K562 (cell line): ENCODE measurements around the gene SLC17A8. TPM values are rescaled to one million over a fixed set of nuclear protein-coding genes. Genes with fewer than 3 reads are reported as not detected.

ENCODE experiments used
- ATAC-seq: fragments of 200-7000 bp; cut with Tn5 transposase; 3 replicates; pipeline ENCODE4 v1.9.1; 2020; ENCODE audit warnings: moderate library complexity
- BruUV-seq: library from RNA; stranded (reverse); fragments of 400-500 nt; replicated peaks from 2 replicates; lab custom pipeline; 2021; lab: Mats Ljungman, UMichigan
- CTCF ChIA-PET: fragments of 300-600 bp; formaldehyde crosslinking; extraction: SDS; loops from one replicate; lab custom pipeline; 2021; ENCODE audit warnings: low intra/inter-chr PET ratio; lab: Yijun Ruan, JAX
- POLR2A ChIA-PET: fragments of 300-600, 350-650 bp; sonication (Branson Sonifier 250); formaldehyde crosslinking; extraction: SDS; loops from one replicate; lab custom pipeline; 2021; ENCODE audit warnings: antibody characterized with exemption, inconsistent platforms; lab: Yijun Ruan, JAX
- DNase-seq, 4 experiments: peaks; one replicate each; pipeline versions ENCODE4 v3.0.0 to v3.0.0-alpha.2; 2011 to 2018; ENCODE audit warnings: low spot score in 3 of 4, mixed read lengths in 3 of 4; ENCODE audit errors: extremely low read depth in 1 of 4
- FAIRE-seq: peaks from 2 replicates; lab custom pipeline; 2011; peaks lifted over from hg19 to GRCh38; lab: Jason Lieb, UNC
- H2AFZ ChIP-seq: 2 replicates; pipeline ENCODE4 v1.6.0; 2011; ENCODE audit warnings: low read depth, low read length, control low read depth, inconsistent platforms
- H3K27ac ChIP-seq: fragments of 200-600 bp; 3 replicates; pipeline ENCODE4 v1.8.0; 2011; ENCODE audit warnings: low read depth, mild to moderate bottlenecking, control low read depth, inconsistent platforms, low read length, moderate library complexity, mixed read lengths; ENCODE audit errors: extremely low read depth
- H3K27me3 ChIP-seq, 2 experiments: fragments of 300-600 bp in 1 of 2; 2 replicates in 1 of 2; 3 replicates in 1 of 2; pipeline versions ENCODE4 v1.6.0 to v1.8.0; 2011; ENCODE audit warnings: inconsistent platforms in 2 of 2, low read length in 2 of 2, mild to moderate bottlenecking in 1 of 2, mixed read lengths in 1 of 2, moderate library complexity in 1 of 2; ENCODE audit not compliant: control insufficient read depth in 2 of 2, insufficient read depth in 2 of 2
- H3K36me3 ChIP-seq: fragments of 300-600 bp; 3 replicates; pipeline ENCODE4 v1.8.0; 2011; ENCODE audit warnings: mild to moderate bottlenecking, low read length, inconsistent platforms; ENCODE audit not compliant: control insufficient read depth, insufficient read depth
- H3K4me1 ChIP-seq, 2 experiments: fragments of 200-600 bp in 1 of 2; replicated peaks in 1 of 2; 2 replicates in 1 of 2; 3 replicates in 1 of 2; pipeline versions ENCODE4 v1.5.1 to v1.8.0; 2011; ENCODE audit warnings: inconsistent platforms in 2 of 2, low read length in 2 of 2, mild to moderate bottlenecking in 1 of 2, mixed read lengths in 1 of 2, moderate library complexity in 1 of 2; ENCODE audit not compliant: control insufficient read depth in 2 of 2, insufficient read depth in 2 of 2
- H3K4me2 ChIP-seq: 2 replicates; pipeline ENCODE4 v1.6.1; 2011; ENCODE audit warnings: low read length, control low read depth, inconsistent platforms, mixed read lengths; ENCODE audit not compliant: insufficient read depth
- H3K4me3 ChIP-seq: fragments of 200-600 bp; sonication (generic), shearing (Covaris generic); 2 replicates; pipeline ENCODE4 v1.5.1; 2016; ENCODE audit warnings: control low read depth, inconsistent platforms
- H3K79me2 ChIP-seq: fragments of 200-600 bp; 3 replicates; pipeline ENCODE4 v1.8.0; 2011; ENCODE audit warnings: low read length, inconsistent platforms; ENCODE audit not compliant: control insufficient read depth, insufficient read depth
- H3K9ac ChIP-seq, 2 experiments: 2 replicates each; pipeline versions ENCODE4 v1.6.0 to v1.6.1; 2011; ENCODE audit warnings: low read depth in 2 of 2, low read length in 2 of 2, control low read depth in 1 of 2, inconsistent platforms in 1 of 2, mild to moderate bottlenecking in 1 of 2, mixed read lengths in 1 of 2; ENCODE audit not compliant: insufficient read depth in 1 of 2
- H3K9me1 ChIP-seq: one replicate; pipeline ENCODE4 v1.6.0; 2011; ENCODE audit warnings: inconsistent platforms, mild to moderate bottlenecking, low read length, moderate library complexity; ENCODE audit not compliant: control insufficient read depth, insufficient read depth
- H3K9me3 ChIP-seq: replicated peaks from 2 replicates; pipeline ENCODE4 v1.5.1; 2011; ENCODE audit warnings: low read depth, low read length, inconsistent platforms; ENCODE audit not compliant: control insufficient read depth, insufficient read depth
- H4K20me1 ChIP-seq: replicated peaks from 2 replicates; pipeline ENCODE4 v1.6.1; 2011; ENCODE audit warnings: low read length, inconsistent platforms, mixed read lengths; ENCODE audit not compliant: control insufficient read depth, insufficient read depth
- EP300 ChIP-seq: IDR thresholded peaks from 2 replicates; pipeline ENCODE4 v1.6.1; 2012; ENCODE audit warnings: low read length, improper control_type of control experiment
- ETV5 ChIP-seq: sonication (generic); formaldehyde crosslinking; IDR thresholded peaks from 2 replicates; pipeline ENCODE4 v1.4.0; 2020; ENCODE audit warnings: low read depth, mild to moderate bottlenecking, missing genetic modification reagents
- NR2C2 ChIP-seq, 2 experiments: fragments of 200-800 bp in 1 of 2; sonication (Bioruptor generic) in 1 of 2; sonication (generic) in 1 of 2; formaldehyde crosslinking in 1 of 2; IDR thresholded peaks; 2 replicates each; pipeline versions ENCODE4 v1.6.1 to v1.8.0; 2016 to 2022; ENCODE audit warnings: mild to moderate bottlenecking in 1 of 2, missing compliant biosample characterization in 1 of 2, missing genetic modification characterization in 1 of 2, missing genetic modification reagents in 1 of 2
- PPARD ChIP-seq: fragments of 250-450 bp; sonication (Bioruptor Pico); IDR thresholded peaks from 2 replicates; pipeline ENCODE4 v1.8.0; 2022; ENCODE audit warnings: inconsistent platforms, mild to moderate bottlenecking, moderate library complexity
- RBM14 ChIP-seq: fragments of 200-400 bp; formaldehyde crosslinking; IDR thresholded peaks from 2 replicates; pipeline ENCODE4 v1.6.1; 2018; ENCODE audit warnings: low read depth, mild to moderate bottlenecking, low read length, moderate library complexity, borderline replicate concordance; ENCODE audit not compliant: insufficient read depth
- SMAD2 ChIP-seq: fragments of 150-350 bp; IDR thresholded peaks from 2 replicates; pipeline ENCODE4 v1.6.1; 2014; ENCODE audit warnings: low read depth, mild to moderate bottlenecking, low read length
- WHSC1 ChIP-seq: IDR thresholded peaks from one replicate; pipeline ENCODE4 v1.6.1; 2012; ENCODE audit warnings: low read length, control low read depth, inconsistent platforms
- YBX1 ChIP-seq: fragments of 450-650 bp; IDR thresholded peaks from 2 replicates; pipeline ENCODE4 v1.7.1; 2016; ENCODE audit warnings: mild to moderate bottlenecking
- ZNF146 ChIP-seq: IDR thresholded peaks from one replicate; pipeline ENCODE4 v1.6.1; 2018; ENCODE audit warnings: missing compliant biosample characterization; ENCODE audit not compliant: unreplicated experiment
- ZNF24 ChIP-seq: fragments of 450-650 bp; IDR thresholded peaks from 2 replicates; pipeline ENCODE4 v1.6.1; 2016
- ZNF253 ChIP-seq: fragments of 250-450 bp; sonication (Bioruptor Pico); conservative IDR thresholded peaks from 2 replicates; pipeline ENCODE4 v1.6.1; 2021; ENCODE audit warnings: mild to moderate bottlenecking
- ZNF668 ChIP-seq: fragments of 250-450 bp; sonication (Bioruptor Pico); IDR thresholded peaks from 2 replicates; pipeline ENCODE4 v1.8.0; 2022; ENCODE audit warnings: mild to moderate bottlenecking, inconsistent platforms
- WGBS: fragments of 100-300 bp; shearing (Covaris generic); methylation state at CpG from one replicate; pipeline ENCODE4 v1.1.6; 2016; ENCODE audit warnings: low coverage, mixed read lengths; ENCODE audit not compliant: insufficient coverage; ENCODE audit errors: missing lambda C conversion rate; 5-methylcytosine and 5-hydroxymethylcytosine counted together
- in situ Hi-C: fragments of 300-500 bp; cut with MboI; formaldehyde crosslinking; loops from 4 replicates; pipeline ENCODE4 v1.15.0; 2018; ENCODE audit warnings: inconsistent platforms, mixed read lengths
- intact Hi-C: fragments of 100-400 bp; cut with micrococcal nuclease; formaldehyde crosslinking; loops from 2 replicates; pipeline ENCODE4 v1.14.2; 2022
- polyA plus RNA-seq, 8 experiments: library from polyadenylated mRNA; depleted of rRNA in 4 of 8; stranded (reverse) in 5 of 8; unstranded in 3 of 8; fragments of >200 nt; fragmentation: Nextera tagmentation in 2 of 8; fragmentation: Illumina TruSeq in 1 of 8; extraction: Ambion mirVana in 2 of 8; extraction: Trizol in 1 of 8; gene quantifications; 2 replicates each; pipeline versions ENCODE4 v1.2.1 to v1.2.3, GENCODE V29; 2011 to 2014; ENCODE audit warnings: inconsistent platforms in 1 of 8, missing spikeins in 1 of 8
- total RNA-seq, 7 experiments: library from RNA; depleted of rRNA in 6 of 7; stranded (reverse); fragments of >200 nt in 6 of 7; fragmentation: Illumina TruSeq in 2 of 7; extraction: Trizol in 2 of 7; gene quantifications; 2 replicates each; pipeline versions ENCODE4 v1.2.1 to v1.2.3, GENCODE V29; 2011 to 2021; ENCODE audit warnings: low replicate concordance in 1 of 7

The SLC17A8 gene
- total and polyA plus RNA-seq, 9 of the 15 experiments (the other 6 are each of a cell fraction or from before 2014, with no cell fraction given) = 0.03 TPM; not detected in 8

DNA sequence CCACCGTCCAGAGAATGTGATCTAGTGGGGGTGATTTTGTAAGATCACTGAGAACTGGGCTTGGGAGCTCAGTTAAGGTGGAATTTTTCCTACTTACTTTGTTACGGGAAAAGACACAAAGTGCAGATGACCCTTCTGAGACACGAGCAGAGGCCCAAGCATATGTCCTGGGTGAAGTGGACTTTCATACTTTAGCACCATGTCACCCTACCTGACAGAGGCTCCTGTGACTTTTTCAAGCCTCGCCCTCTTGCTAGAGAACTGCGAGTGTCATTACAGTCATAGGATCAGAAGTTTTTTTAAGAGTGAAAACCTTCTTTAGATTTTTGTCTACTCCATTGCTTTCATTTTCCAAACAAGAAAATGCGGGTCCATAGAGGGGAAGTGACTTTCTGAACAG is 56.1 kb downstream of the SLC17A8 start:
- H3K4me1 ChIP-seq = no peaks in the 10 kb centered on the region
- FAIRE-seq = no peak
- no TSS peak for BruUV-seq

GRCh38 chr12:100414739-100415138 is 57.9 kb downstream of the SLC17A8 start:
- POLR2A ChIA-PET = no interaction called here
- DNase-seq (no peak), ATAC-seq (no peak), FAIRE-seq (no peak)
- no peak overlapping the region for H2AFZ ChIP-seq
- intact Hi-C loops (no loop called here), in situ Hi-C loops (no loop called here)
- H3K79me2 ChIP-seq = no peaks in the 10 kb centered on the region
- H3K9me1 ChIP-seq = no peaks in the 10 kb centered on the region
- no peak overlapping the region for H3K27ac ChIP-seq
- H3K4me2 ChIP-seq = no peak overlapping the region
- 2% methylated on average over 4 of the region's 4 CpGs for WGBS
- no TSS peak for BruUV-seq
- CTCF ChIA-PET = no interaction called here
- no peaks in the 10 kb centered on the region for H3K36me3 ChIP-seq
- no peak overlapping the region for H3K9ac ChIP-seq
- H3K27me3 ChIP-seq = peaks cover 0 to 5% of the 10 kb centered on the region in 2 experiments; a peak in 1 of 5 replicates
- H3K4me3 ChIP-seq = no peak overlapping the region
- no peaks in the 10 kb centered on the region for H4K20me1 ChIP-seq
- no peaks in the 10 kb centered on the region for H3K9me3 ChIP-seq
- H3K4me1 ChIP-seq = no peaks in the 10 kb centered on the region
- TF ChIP-seq ZNF146 (CRISPR knock-in tag) (no peak), ZNF253 (CRISPR knock-in tag) (no peak), ZNF24 (no peak), EP300 (no peak), RBM14 (no peak)

More for the DNA sequence above, 56.1 kb downstream of the SLC17A8 start:
- DNase-seq (no peak), ATAC-seq (no peak)
- Histone ChIP-seq H3K79me2 (no peaks in the 10 kb centered on the region), H3K4me3 (no peak overlapping the region), H3K9me3 (no peaks in the 10 kb centered on the region), H3K4me2 (no peak overlapping the region), H3K9me1 (no peaks in the 10 kb centered on the region), H4K20me1 (no peaks in the 10 kb centered on the region), H2AFZ (no peak overlapping the region), H3K36me3 (no peaks in the 10 kb centered on the region), H3K27ac (no peak overlapping the region), H3K9ac (no peak overlapping the region), H3K27me3 (peaks cover 0 to 8% of the 10 kb centered on the region in 2 experiments; a peak in 3 of 5 replicates)
- in situ Hi-C loops (no loop called here), intact Hi-C loops (no loop called here)
- ChIA-PET POLR2A (no interaction called here), CTCF (no interaction called here)
- 2% methylated on average over 6 of the region's 6 CpGs for WGBS
- no peak for TF ChIP-seq PPARD (CRISPR knock-in tag)
- no peak for TF ChIP-seq SMAD2
- TF ChIP-seq WHSC1 = no peak
- no peak for TF ChIP-seq ZNF668 (CRISPR knock-in tag)
- TF ChIP-seq ETV5 (CRISPR knock-in tag) = no peak
- no peak for TF ChIP-seq NR2C2 (CRISPR knock-in tag; IDR thresholded peaks at IDR 0.05)
- no peak for TF ChIP-seq NR2C2 (tag; IDR thresholded peaks at IDR 0.05)
- TF ChIP-seq YBX1 = no peak
